ENCODE results near the gene PDE6A.

Gene PDE6A

DNA sequence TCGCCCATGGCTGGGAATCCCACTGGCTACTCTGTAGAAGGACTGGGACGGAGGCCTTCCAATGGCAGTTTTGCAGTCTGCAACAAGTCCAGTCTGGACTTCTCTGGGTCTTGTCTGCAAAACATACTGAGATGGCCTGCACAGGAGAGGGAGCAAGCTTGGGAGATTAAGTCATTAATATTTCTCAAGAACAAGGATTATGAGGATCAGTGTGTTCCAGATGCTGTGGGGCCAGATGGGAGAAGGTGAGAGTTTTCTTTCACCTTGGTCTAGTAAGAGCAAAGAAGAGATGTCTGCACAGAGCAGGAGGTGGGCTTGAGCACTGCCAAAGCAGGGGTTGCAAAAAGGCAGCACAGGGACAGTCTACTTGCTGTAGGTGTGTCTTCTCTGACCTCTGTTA lies at the start of gene PDE6A:
Gene PDE6A, minus strand, starts transcription at position 128 of the 400 bp plus-strand sequence. Its CDS starts 120 bp downstream, at position 8.
- DNase-seq (ENCODE audit: low read depth): no peak

DNA sequence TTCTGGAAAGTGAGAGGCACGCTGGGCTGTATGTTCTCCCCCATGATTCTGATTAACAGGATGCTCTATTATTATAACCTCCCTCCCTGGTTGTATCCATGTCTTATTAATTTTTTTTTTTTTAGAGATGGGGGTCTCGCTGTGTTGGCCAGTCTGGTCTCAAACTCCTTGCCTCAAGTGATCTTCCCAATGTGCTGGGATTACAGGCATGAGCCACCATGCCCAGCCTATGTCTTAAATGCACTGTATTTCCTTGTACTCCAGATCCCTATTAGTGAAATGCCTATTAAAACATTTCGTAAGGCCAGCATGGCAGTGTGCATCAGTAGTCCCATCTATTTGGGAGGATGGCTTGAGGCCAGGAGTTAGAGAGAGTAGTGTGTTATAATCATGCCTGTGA lies 48.9 kb upstream of the PDE6A start:
- DNase-seq (ENCODE audit: low read depth): no peak

DNA sequence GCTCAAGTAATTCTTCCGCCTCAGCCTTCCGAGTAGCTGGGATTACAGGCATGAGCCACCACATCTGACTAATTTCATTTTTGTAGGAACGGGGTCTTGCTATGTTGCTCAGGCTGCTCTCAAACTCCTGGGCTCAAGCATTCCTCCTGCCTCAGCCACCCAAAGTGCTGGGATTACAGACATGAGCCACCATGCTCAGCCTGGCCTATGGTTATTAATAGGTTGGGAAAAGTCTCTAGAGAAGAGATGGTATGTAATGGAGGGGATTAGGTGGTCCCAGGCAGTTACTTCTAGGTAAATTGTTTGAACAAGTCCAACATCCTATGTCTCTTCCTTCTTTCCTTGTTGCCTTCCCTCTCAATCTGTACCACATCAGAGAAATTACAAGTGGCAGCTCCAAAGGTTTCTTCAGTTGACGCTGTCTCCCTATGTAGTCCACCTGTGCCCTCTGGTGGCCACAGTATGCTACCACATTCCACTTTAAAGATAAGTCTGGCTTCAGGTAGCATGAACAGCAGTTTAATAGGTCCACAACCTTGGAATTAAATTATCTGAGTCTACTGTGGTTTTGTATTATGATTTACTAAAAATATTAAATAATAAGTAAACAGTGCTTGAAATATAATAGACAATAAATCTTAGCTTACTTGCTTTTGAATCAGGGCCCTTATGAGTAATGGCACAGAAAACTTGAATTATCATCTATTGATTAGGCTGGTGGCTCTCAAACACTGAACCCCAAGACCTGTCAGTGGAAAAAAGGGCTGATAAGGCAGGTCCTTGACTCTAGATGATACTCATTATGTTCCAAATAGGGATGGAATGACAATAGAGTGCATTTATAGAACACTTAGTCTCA lies 46.2 kb upstream of the PDE6A start:
- DNase-seq (ENCODE audit: low read depth): peak; percentile 39

DNA sequence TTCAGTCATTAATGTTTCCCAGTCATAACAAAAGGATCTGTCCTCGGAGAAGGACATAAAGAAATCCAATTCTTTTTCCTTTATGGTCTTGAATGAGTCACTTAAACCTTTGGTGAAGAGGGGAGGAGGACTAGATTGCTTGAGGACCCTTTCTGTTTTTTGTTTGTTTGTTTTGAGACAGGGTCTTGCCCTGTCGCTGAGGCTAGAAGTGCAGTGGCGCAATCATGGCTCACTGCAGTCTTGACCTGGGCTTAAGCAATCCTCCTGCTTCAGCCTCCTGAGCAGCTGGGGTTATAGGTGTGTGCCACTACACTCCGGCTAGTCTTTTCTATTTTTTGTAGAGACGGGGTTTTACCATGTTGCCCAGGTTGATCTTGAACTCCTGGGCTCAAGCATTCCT lies 43.5 kb upstream of the PDE6A start:
- DNase-seq (ENCODE audit: low read depth): no peak

DNA sequence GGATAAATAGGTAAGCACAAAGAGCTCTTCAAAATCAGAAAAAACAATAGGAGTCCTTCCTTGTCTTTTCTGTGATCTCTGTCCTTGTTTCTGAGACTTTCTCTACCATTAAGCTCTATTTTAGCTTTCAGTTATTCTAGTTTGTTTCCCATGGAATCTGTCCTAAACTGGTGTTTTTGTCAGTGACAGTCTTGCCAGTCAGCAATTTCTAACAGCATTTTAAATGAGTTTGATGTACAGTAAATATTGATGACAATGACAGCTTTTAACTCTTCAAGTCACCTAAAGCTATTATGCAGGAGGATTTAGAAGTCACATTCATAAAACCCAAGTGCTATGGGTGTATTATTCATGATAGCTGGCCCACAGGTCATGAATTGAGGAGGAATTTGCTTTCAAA lies 37.9 kb upstream of the PDE6A start:
- DNase-seq (ENCODE audit: low read depth): no peak

DNA sequence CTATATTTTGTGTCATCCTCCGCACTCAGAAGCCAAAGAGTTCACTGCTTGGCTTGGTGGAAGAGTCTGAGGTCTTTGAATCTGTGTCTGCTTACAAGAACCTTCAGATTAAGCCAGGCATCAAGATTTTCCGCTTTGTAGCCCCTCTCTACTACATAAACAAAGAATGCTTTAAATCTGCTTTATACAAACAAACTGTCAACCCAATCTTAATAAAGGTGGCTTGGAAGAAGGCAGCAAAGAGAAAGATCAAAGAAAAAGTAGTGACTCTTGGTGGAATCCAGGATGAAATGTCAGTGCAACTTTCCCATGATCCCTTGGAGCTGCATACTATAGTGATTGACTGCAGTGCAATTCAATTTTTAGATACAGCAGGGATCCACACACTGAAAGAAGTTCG lies 36.6 kb upstream of the PDE6A start:
- DNase-seq (ENCODE audit: low read depth): no peak

DNA sequence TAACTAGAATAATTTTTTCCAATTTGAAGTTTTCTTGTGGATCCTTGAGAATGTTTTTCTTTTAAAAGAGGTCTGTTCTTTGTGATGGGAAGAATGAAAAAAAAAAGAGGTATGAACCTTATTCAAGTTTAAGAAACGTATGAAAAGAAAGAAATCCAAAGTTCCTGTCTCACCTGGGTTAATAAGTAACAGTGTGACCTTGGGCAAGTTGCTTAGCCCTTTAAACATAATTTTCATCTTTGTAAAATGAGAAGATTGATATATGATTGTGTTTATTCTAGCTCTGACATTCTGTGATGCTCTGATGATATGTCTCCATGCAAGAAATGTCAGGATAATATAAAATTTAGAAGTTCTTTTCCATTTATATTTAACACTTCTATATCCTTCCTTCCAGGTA lies 35.3 kb upstream of the PDE6A start:
- DNase-seq (ENCODE audit: low read depth): no peak

DNA sequence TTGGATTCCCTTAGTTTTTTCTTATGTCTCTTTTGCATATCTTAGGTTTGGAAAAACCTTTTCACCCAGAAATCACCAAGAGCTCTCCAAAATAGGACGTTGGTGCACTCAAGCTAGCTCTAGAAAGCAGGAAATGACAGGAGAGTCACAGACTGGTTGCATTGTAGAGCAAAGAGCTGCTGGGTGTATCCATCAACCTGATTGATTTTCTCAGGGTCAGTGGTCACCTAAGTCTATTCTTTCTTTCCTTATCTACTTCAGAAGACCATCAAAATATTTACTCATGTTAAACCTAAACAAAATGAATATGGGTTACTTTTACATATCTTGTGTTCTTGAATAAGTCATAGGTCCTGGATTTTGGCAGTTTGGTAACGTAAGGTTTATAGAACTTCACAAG lies 30.8 kb upstream of the PDE6A start:
- no peak for DNase-seq (ENCODE audit: low read depth)

DNA sequence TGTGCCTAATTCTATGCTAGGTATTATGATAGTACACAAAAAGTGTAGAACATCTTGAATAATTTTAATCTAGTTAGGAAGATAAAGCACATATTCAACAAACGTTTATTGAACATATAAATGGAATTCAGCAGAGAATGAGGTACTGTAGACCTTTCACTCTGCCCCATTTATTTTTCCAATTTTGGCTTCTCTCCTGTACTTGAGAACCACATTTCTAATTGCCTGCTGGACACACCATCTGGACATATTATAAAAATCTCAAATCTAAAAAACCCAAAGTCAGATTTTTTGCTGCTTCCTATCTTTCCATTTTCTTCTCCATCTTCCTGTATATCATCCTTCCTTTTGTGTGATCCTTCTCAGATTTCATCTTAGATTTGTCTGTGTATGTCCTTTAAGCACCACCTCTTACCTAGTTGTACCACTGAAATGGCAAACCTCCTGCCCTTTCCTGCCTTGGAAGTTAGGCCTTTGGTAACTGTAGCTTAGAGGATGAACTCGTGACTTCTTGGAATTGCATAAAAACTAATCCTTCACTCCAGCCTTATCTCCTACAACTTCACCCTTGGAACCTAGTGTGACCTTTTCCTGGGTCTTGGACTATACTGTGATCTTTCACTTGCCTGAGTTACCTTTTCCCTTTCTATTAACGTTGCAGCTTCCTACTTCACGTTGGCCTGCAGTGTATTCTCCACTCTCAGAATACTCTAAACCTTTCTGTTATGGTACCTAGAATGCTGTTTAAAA lies 24.8 kb upstream of the PDE6A start:
- DNase-seq (ENCODE audit: low read depth): no peak

DNA sequence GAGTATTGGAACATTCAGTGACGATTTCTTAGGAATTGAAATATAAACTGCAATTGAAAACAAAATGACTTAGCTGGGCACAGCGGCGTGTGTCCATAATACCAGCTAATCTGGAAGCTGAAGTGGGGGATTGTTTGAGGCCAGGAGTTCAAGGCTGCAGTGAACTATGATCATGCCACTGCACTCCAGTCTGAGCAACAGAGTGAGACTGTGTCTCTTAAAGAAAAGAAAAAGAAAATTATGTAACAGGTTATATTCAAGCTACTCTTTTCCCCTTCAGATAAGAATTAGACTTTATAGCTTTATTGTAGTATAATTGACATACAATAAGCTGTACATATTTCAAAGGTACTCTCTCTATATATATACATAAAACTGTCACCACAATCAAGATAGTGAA lies 22.4 kb upstream of the PDE6A start:
- no peak for DNase-seq (ENCODE audit: low read depth)

DNA sequence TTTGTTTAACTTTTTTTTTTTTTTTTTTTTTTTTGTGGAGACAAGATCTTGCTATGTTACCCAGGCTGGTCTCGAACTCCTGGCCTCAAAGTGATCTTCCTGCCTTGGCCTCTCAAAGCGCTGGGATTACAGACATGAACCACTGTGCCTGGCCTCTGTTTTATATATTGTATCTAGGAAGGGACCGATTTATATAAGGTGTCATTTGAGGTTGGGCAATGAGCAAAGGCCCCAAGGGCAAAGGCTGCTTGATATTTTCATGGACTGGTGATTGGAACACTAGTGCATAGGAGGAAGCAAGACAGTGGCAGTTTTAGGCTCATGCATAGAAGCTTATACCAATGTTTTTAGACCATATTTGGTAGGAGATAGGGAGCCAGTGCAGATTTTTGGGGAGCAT lies 19.1 kb upstream of the PDE6A start:
- no peak for DNase-seq (ENCODE audit: low read depth)

DNA sequence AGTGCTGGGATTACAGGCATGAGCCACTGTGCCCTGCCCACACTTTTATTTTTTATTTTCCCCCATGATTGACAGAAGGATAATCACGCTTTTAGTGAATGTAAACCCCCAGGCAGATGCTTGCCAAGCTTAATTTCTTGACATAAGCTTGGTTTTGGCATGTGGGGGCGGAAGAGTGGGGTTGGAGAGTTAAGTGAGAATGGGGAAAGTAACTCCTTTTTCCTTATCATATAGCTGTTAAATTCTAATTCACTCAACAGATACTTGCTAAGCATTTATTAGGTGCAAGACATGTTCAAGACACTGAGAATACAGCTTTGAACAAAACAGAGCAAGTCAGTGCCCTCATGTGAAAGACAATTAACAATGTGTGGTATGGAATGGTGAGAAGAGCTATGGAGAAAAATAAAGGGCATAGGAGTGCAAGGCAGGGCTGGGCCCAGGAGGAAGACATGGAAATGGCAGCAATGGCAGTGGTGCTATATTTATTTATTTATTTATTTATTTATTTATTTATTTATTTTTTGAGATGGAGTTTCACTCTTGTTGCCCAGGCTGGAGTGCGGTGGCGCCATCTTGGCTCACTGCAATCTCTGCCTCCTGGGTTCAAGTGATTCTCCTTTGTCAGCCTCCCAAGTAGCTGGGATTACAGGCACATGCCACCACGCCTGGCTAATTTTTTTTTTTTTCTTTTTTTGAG lies 18.2 kb upstream of the PDE6A start:
- no peak for DNase-seq (ENCODE audit: low read depth)

DNA sequence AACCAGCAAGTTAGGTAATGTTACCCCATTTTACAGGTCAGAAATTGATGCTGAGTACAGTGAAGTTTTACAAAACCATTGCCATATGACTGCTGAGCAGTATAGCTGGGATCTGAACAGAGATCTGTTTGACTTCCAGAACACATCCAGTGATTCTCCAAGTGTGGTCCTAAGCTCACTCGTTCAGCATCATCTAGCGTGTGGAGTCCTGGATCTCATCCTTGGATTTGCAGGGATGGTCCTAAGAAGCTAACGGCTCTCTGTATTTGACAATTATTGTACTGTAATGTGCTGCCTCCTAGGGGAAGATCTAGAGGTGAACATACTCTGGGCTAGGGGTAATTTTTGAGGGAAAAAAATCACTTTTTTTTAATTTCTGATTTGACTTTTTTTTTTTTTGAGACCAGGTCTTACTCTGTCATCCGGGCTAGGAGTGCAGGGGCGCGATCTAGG lies 17.4 kb upstream of the PDE6A start:
- DNase-seq (ENCODE audit: low read depth): no peak

DNA sequence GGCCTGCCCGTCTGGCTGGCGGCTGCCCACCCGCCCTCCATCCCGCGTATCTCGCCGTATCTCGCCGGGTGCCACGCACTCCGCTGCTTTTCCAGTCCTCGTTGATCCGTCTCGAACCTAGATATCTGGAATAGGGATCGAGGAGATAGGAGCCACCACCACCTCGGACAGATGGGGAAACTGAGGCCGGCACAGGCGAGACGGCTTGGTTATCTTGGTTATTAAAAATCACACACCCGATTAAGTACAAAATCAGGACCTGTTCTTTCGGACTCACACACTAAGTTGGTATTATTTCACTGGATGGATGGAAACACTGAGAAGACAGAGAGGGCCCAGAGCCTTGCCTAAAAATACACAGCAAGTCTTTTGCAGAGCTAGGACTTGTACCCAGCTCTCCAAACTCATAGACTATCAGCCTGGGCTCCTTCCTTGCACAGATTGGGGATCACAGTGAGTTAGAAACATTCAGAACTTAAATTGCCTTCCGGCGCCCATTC lies 16.6 kb upstream of the PDE6A start:
- DNase-seq (ENCODE audit: low read depth): no peak

DNA sequence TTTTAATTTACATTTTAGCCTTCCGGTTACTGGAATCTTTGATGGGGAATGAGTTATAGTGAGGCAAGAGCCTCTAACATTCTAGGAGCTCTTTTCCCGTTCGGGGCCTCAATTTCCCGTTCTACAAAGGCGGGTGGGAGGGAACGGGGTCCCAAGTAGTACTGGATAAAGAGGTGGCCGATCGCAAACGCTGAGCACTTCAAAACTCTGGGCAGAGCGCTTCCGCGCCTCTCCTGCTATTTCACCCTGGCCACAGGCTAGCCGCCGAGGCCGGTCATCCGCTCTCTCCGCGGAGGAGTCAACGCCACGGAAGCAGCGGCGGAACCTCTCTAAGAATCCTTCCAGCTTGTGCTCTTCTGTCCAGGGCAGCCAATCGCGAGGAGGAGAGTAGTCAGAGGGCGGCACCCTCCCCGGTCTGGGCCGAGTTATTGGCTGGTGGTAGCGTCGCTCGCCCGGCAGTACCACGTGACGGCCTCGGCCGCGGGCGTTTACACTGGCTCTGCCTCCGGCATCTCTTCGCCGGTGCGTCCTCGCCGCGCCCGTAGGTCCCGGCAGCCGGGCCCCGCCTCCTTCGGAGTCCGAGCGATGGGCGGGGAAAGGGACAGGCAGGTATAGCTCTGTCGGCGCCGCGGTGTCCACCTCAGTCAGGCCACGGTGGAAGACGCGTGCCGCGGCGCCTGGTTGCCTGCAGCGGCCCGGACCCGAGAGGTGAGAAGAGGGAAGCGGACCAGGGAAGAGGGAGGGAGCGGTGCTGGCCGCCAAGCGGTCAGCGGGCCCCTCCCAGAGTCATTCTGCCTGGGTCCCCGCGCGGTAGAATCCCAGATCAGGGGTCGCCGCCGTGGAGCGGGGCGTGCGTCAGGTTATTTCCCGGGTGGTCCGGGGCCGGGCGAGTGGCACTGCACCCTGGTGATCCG lies 15.9 kb upstream of the PDE6A start, which contains the start of gene SLC26A2:
Gene SLC26A2, plus strand, starts transcription at position 487 of the 914 bp plus-strand sequence. CDS start 16,895 bp downstream, outside the sequence.
- peak; percentile 90 for DNase-seq (ENCODE audit: low read depth)

DNA sequence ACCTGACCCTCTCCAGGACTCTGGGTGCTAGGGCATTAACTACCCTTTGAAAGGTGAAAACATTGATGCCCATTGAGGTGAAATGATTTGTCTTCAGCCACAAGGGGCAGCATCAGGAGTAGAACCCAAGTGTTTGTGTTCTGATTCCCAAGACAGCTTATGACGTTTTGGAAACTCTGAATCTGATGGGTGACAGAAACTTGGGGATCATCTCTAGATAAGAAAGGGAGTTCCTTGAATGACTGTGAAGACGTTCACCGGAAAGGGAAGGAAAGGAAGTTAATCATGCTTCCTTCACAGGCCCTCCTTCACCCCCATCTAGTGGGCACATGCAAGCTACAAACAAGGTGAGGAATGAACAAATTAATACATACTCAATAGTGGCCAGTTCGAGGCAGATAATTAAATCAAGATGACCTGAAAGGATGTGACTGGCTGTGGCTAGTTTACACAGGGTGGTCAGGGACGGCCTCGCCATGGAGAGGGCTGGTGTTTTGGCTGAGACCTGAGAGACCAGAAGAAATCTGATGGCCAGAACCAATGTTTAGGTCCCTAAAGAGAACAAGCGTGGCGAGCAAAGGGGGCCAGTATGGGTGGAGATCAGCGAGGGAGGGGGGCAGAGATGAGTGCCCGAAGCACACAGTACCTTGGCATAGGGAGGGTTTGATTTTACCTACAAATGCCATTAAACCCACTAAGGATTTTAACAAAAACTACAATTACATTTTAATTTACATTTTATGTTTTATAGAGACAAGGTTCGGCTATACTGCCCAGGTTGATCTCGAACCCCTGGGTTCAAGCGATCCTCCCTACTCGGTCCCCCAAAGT lies 15.0 kb upstream of the PDE6A start:
- peak; percentile 20 for DNase-seq (ENCODE audit: low read depth)

DNA sequence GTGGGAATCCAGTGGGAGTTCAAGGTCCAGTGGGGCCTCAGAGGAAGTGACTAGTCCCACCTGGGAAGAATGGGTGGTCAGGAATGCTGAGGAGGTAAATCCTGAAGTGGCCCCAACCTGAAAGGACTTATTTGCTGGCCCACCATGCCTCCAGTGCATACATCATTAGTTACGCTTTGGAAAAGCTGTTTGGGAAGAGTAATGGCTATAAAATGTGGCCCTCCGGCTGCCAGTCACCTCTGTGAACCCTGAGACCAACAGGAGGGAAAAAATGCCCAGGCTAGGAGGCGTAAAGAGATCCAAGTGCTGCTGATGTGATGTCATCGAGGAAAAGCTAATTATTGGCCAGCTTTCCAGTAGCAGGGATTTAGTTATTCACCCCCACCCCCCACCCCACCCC lies 13.3 kb upstream of the PDE6A start:
- no peak for DNase-seq (ENCODE audit: low read depth)

DNA sequence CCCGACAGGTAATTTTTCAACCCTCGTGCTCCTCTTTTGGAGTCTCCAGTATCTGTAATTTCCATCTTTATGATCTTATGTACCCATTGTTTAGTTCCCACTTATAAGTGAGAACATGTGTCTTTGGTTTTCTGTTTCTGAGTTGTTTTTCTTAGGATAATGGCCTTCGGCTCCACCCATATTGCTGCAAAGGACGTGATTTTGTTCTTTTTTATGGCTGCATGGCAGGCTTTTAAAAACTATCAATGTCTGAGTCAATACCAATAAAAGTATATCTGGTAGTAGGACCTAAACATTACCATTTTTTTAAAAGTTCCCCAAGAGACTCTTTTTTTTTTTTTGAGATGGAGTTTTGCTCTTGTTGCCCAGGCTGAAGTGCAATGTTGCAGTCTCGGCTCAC lies 12.1 kb upstream of the PDE6A start:
- no peak for DNase-seq (ENCODE audit: low read depth)

DNA sequence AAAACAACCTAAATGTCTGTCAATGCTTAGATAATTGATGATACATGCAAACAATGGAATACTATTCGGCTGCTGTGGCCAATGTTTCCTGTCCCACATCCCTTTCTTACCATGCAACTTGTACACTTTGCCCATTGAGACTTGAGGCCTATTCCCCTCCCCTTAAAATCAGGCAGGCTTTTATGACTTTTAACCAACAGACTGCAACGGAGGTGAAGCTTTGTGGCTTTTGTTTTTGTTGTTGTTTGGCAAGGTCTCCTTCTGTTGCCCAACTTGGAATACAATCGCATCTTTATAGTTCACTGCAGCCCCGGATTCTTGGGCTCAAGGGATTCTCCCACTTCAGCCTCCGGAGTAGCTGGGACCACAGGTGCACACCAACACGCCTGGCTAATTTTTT lies 10.2 kb upstream of the PDE6A start:
- no peak for DNase-seq (ENCODE audit: low read depth)

DNA sequence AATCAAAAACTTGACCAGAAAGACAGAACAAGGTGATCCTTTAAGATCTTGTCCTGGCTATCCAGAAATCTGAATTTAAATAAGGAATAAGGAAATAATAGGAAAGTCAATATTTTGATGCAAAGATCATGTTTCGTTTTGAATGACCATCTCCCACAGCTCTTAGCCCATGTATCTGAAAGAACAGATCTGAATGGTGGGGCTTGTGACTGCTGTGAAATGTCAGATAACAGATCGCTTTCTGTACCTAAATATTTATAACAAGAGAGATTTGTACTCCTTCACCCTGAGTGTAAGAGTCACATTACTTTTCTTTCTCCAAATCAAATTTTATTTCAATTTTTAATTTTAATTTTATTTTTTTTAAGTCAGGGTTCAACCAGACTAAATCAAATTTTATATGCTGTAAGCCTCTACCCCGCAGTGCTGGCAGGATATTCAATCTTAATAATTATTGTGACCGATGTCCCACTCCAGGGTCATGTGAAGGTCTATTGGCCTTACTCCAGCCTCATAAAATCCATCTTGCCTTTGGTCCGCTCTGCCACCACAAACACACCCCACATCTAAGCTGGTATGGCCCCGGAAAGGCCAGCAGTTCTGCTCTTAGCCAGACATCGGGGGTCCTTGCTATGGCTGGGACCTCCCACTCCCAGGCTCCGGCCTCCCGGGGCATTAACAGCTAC lies 9.0 kb upstream of the PDE6A start:
- no peak for DNase-seq (ENCODE audit: low read depth)

Data from activated T-helper 9 cell treated with anti-CD3 and anti-CD28 coated beads, Interleukin-2, amount 50 U/mL, for 16 hours (primary cell).